HepG2 (cell line): ENCODE data around the gene INA. TPM values are rescaled to one million over a fixed set of nuclear protein-coding genes. Genes with fewer than 3 reads are reported as not detected.

ENCODE experiments used
- ATF3 ChIP-seq: sonication (generic); formaldehyde crosslinking; IDR thresholded peaks from 2 replicates; pipeline ENCODE4 v1.4.0; 2020; ENCODE audit warnings: missing genetic modification reagents
- CENPT ChIP-seq: sonication (generic); formaldehyde crosslinking; IDR thresholded peaks from 2 replicates; pipeline ENCODE4 v1.8.0; 2022; ENCODE audit warnings: low read depth, mild to moderate bottlenecking, moderate library complexity, missing genetic modification reagents
- ELK4 ChIP-seq: sonication (generic); formaldehyde crosslinking; IDR thresholded peaks from 2 replicates; pipeline ENCODE4 v1.9.0; 2021; ENCODE audit warnings: missing genetic modification reagents, borderline replicate concordance
- FUBP1 ChIP-seq: sonication (generic); formaldehyde crosslinking; IDR thresholded peaks from 2 replicates; pipeline ENCODE4 v1.5.1; 2020; ENCODE audit warnings: missing genetic modification reagents, mild to moderate bottlenecking, borderline replicate concordance
- HES4 ChIP-seq: sonication (generic); formaldehyde crosslinking; IDR thresholded peaks from 2 replicates; pipeline ENCODE4 v1.9.0; 2021; ENCODE audit warnings: mild to moderate bottlenecking, missing genetic modification reagents, borderline replicate concordance
- HIVEP1 ChIP-seq: sonication (generic); formaldehyde crosslinking; IDR thresholded peaks from 2 replicates; pipeline ENCODE4 v1.4.0; 2020; ENCODE audit warnings: mild to moderate bottlenecking, missing genetic modification reagents
- IRF9 ChIP-seq: sonication (generic); formaldehyde crosslinking; IDR thresholded peaks from 2 replicates; pipeline ENCODE4 v1.8.0; 2022; ENCODE audit warnings: missing genetic modification reagents, mild to moderate bottlenecking, borderline replicate concordance
- JUN ChIP-seq: sonication (generic); formaldehyde crosslinking; IDR thresholded peaks from 2 replicates; pipeline ENCODE4 v1.4.0; 2020; ENCODE audit warnings: mild to moderate bottlenecking, missing genetic modification reagents
- PCBP1 ChIP-seq: fragments of 200-400 bp; formaldehyde crosslinking; IDR thresholded peaks from 2 replicates; pipeline ENCODE4 v1.6.1; 2017; ENCODE audit warnings: mild to moderate bottlenecking, low read depth, low read length, borderline replicate concordance
- SNAI1 ChIP-seq: sonication (generic); formaldehyde crosslinking; IDR thresholded peaks from 2 replicates; pipeline ENCODE4 v1.5.0; 2020; ENCODE audit warnings: mild to moderate bottlenecking, missing genetic modification reagents, borderline replicate concordance
- SOX6 ChIP-seq, 2 experiments: fragments of 450-650 bp in 1 of 2; sonication (generic) in 1 of 2; formaldehyde crosslinking in 1 of 2; IDR thresholded peaks; 2 replicates each; pipeline versions ENCODE4 v1.4.0 to v1.6.1; 2017 to 2020; ENCODE audit warnings: antibody characterized with exemption in 1 of 2, mild to moderate bottlenecking in 1 of 2, missing genetic modification reagents in 1 of 2
- USF2 ChIP-seq, 2 experiments: sonication (generic) in 1 of 2; formaldehyde crosslinking in 1 of 2; IDR thresholded peaks; 2 replicates each; pipeline versions ENCODE4 v1.5.1 to v1.6.1; 2011 to 2020; ENCODE audit warnings: borderline replicate concordance in 1 of 2, low read depth in 1 of 2, low read length in 1 of 2, mild to moderate bottlenecking in 1 of 2, missing genetic modification reagents in 1 of 2, moderate library complexity in 1 of 2
- ZNF12 ChIP-seq: sonication (generic); formaldehyde crosslinking; IDR thresholded peaks from 2 replicates; pipeline ENCODE4 v1.5.0; 2020; ENCODE audit warnings: missing genetic modification reagents
- ZNF136 ChIP-seq: sonication (generic); formaldehyde crosslinking; IDR thresholded peaks from 2 replicates; pipeline ENCODE4 v1.8.1; 2022; ENCODE audit warnings: low read depth, mild to moderate bottlenecking, moderate library complexity, missing genetic modification reagents
- ZNF343 ChIP-seq: sonication (generic); formaldehyde crosslinking; IDR thresholded peaks from 2 replicates; pipeline ENCODE4 v1.4.0; 2020; ENCODE audit warnings: mild to moderate bottlenecking, missing genetic modification reagents
- ZNF362 ChIP-seq: sonication (generic); formaldehyde crosslinking; IDR thresholded peaks from 2 replicates; pipeline ENCODE4 v1.4.0; 2020; ENCODE audit warnings: missing genetic modification reagents, mild to moderate bottlenecking, borderline replicate concordance
- ZNF550 ChIP-seq: sonication (generic); formaldehyde crosslinking; IDR thresholded peaks from 2 replicates; pipeline ENCODE4 v1.4.0; 2020; ENCODE audit warnings: mild to moderate bottlenecking, missing genetic modification reagents, borderline replicate concordance
- ZNF619 ChIP-seq: sonication (generic); formaldehyde crosslinking; IDR thresholded peaks from 2 replicates; pipeline ENCODE4 v1.4.0; 2020; ENCODE audit warnings: mild to moderate bottlenecking, missing genetic modification reagents
- polyA plus RNA-seq, 8 experiments: library from polyadenylated mRNA; depleted of rRNA in 3 of 8; stranded (reverse) in 7 of 8; unstranded in 1 of 8; fragments of >200 nt; fragmentation: Illumina TruSeq in 4 of 8; extraction: Trizol in 4 of 8; gene quantifications; 2 replicates each; pipeline versions ENCODE4 v1.2.1 to v1.2.3, GENCODE V29; 2011 to 2016; ENCODE audit warnings: low read depth in 4 of 8, missing spikeins in 1 of 8, mixed read lengths in 1 of 8; ENCODE audit not compliant: insufficient read depth in 1 of 8
- total RNA-seq, 5 experiments: library from RNA; depleted of rRNA; stranded (reverse); fragments of >200 nt; fragmentation: Illumina TruSeq; extraction: Trizol; gene quantifications; 2 replicates each; pipeline ENCODE4 v1.2.3, GENCODE V29; 2016; ENCODE audit warnings: low read depth in 1 of 5

INA gene
- total and polyA plus RNA-seq, 2 of the 13 experiments (the other 11 are each of a cell fraction or from before 2014, with no cell fraction given) = 0.04 to 0.13 TPM

GRCh38 chr10:103232772-103233488 lies 44.0 kb upstream of the INA start (continued):
- TF ChIP-seq USF2 (IDR thresholded peaks at IDR 0.05; ENCODE audit: low read depth, low read length) (no peak), USF2 (CRISPR knock-in tag; IDR thresholded peaks at IDR 0.05; ENCODE audit: borderline replicate concordance) (no peak), ZNF343 (no peak), ELK4 (CRISPR knock-in tag) (no peak), ATF3 (CRISPR knock-in tag) (peak; percentile 88), SOX6 (IDR thresholded peaks at IDR 0.05) (no peak), SOX6 (CRISPR knock-in tag; IDR thresholded peaks at IDR 0.05) (peak; percentile 53), ZNF12 (CRISPR knock-in tag) (no peak), JUN (CRISPR knock-in tag) (no peak), ZNF550 (CRISPR knock-in tag) (no peak), IRF9 (CRISPR knock-in tag) (no peak), SNAI1 (CRISPR knock-in tag) (no peak), PCBP1 (no peak), ZNF136 (CRISPR knock-in tag) (no peak), HIVEP1 (CRISPR knock-in tag) (no peak), CENPT (CRISPR knock-in tag) (no peak), ZNF362 (CRISPR knock-in tag) (peak; percentile 54; the same call in 1 of the 2 replicates), ZNF619 (CRISPR knock-in tag) (no peak), FUBP1 (CRISPR knock-in tag) (no peak), HES4 (no peak)
